22Rv1 (cell line): ENCODE data around the gene AFG1L.

ENCODE experiments used
- ZFX ChIP-seq: fragments of 450-650 bp; IDR thresholded peaks from 2 replicates; pipeline ENCODE4 v1.6.1; 2017; ENCODE audit warnings: antibody characterized with exemption, borderline replicate concordance
- TF ChIP-seq, protein P1 (sequence below): fragments of 450-650 bp; IDR thresholded peaks from 2 replicates; pipeline ENCODE4 v1.5.1; 2017; ENCODE audit warnings: mild to moderate bottlenecking

DNA sequence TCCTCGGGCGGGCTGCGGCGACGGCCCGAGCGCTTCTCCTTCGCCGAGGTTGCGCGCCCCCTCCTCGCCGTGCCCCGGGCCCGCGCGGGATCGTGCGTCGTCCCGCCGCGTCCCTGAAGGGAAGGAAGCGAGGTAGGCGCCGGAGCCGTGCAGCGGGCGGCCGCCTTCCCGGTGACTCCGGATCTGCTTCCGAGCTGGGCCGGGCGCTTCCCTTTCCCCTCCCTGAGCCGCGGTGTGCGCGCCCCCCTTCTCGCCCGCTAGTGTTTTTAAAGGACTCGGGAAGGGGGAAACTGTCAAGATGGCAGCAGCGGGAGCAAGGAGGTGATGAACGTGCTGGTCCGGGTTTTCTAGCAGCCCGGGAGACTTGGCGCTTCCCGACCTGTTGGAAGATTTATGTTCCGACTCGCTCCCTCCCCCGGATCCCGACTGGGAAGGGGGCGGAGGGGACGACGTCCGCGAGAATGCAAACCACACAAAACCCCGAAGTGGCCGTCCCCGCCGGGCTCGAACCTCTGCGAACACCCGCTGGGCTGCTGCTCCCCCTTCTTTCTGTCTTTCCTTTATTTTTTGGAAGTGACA, 265.1 kb downstream of the AFG1L start:
- TF ChIP-seq, protein P1, sequence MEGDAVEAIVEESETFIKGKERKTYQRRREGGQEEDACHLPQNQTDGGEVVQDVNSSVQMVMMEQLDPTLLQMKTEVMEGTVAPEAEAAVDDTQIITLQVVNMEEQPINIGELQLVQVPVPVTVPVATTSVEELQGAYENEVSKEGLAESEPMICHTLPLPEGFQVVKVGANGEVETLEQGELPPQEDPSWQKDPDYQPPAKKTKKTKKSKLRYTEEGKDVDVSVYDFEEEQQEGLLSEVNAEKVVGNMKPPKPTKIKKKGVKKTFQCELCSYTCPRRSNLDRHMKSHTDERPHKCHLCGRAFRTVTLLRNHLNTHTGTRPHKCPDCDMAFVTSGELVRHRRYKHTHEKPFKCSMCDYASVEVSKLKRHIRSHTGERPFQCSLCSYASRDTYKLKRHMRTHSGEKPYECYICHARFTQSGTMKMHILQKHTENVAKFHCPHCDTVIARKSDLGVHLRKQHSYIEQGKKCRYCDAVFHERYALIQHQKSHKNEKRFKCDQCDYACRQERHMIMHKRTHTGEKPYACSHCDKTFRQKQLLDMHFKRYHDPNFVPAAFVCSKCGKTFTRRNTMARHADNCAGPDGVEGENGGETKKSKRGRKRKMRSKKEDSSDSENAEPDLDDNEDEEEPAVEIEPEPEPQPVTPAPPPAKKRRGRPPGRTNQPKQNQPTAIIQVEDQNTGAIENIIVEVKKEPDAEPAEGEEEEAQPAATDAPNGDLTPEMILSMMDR = no peak
- TF ChIP-seq ZFX = no peak
